K562 (cell line): ENCODE data around the gene ARID3A. TPM values are rescaled to one million over a fixed set of nuclear protein-coding genes. Genes with fewer than 3 reads are reported as not detected.

ENCODE experiments used
- ATAC-seq: fragments of 200-7000 bp; cut with Tn5 transposase; 3 replicates; pipeline ENCODE4 v1.9.1; 2020; ENCODE audit warnings: moderate library complexity
- BruUV-seq: library from RNA; stranded (reverse); fragments of 400-500 nt; replicated peaks from 2 replicates; lab custom pipeline; 2021; lab: Mats Ljungman, UMichigan
- CTCF ChIA-PET: fragments of 300-600 bp; formaldehyde crosslinking; extraction: SDS; loops from one replicate; lab custom pipeline; 2021; ENCODE audit warnings: low intra/inter-chr PET ratio; lab: Yijun Ruan, JAX
- POLR2A ChIA-PET: fragments of 300-600, 350-650 bp; sonication (Branson Sonifier 250); formaldehyde crosslinking; extraction: SDS; loops from one replicate; lab custom pipeline; 2021; ENCODE audit warnings: antibody characterized with exemption, inconsistent platforms; lab: Yijun Ruan, JAX
- DNase-seq, 4 experiments: peaks; one replicate each; pipeline versions ENCODE4 v3.0.0 to v3.0.0-alpha.2; 2011 to 2018; ENCODE audit warnings: low spot score in 3 of 4, mixed read lengths in 3 of 4; ENCODE audit errors: extremely low read depth in 1 of 4
- FAIRE-seq: peaks from 2 replicates; lab custom pipeline; 2011; peaks lifted over from hg19 to GRCh38; lab: Jason Lieb, UNC
- H2AFZ ChIP-seq: 2 replicates; pipeline ENCODE4 v1.6.0; 2011; ENCODE audit warnings: low read depth, low read length, control low read depth, inconsistent platforms
- H3K27ac ChIP-seq: fragments of 200-600 bp; 3 replicates; pipeline ENCODE4 v1.8.0; 2011; ENCODE audit warnings: low read depth, mild to moderate bottlenecking, control low read depth, inconsistent platforms, low read length, moderate library complexity, mixed read lengths; ENCODE audit errors: extremely low read depth
- H3K27me3 ChIP-seq, 2 experiments: fragments of 300-600 bp in 1 of 2; 2 replicates in 1 of 2; 3 replicates in 1 of 2; pipeline versions ENCODE4 v1.6.0 to v1.8.0; 2011; ENCODE audit warnings: inconsistent platforms in 2 of 2, low read length in 2 of 2, mild to moderate bottlenecking in 1 of 2, mixed read lengths in 1 of 2, moderate library complexity in 1 of 2; ENCODE audit not compliant: control insufficient read depth in 2 of 2, insufficient read depth in 2 of 2
- H3K36me3 ChIP-seq: fragments of 300-600 bp; 3 replicates; pipeline ENCODE4 v1.8.0; 2011; ENCODE audit warnings: mild to moderate bottlenecking, low read length, inconsistent platforms; ENCODE audit not compliant: control insufficient read depth, insufficient read depth
- H3K4me1 ChIP-seq, 2 experiments: fragments of 200-600 bp in 1 of 2; replicated peaks in 1 of 2; 2 replicates in 1 of 2; 3 replicates in 1 of 2; pipeline versions ENCODE4 v1.5.1 to v1.8.0; 2011; ENCODE audit warnings: inconsistent platforms in 2 of 2, low read length in 2 of 2, mild to moderate bottlenecking in 1 of 2, mixed read lengths in 1 of 2, moderate library complexity in 1 of 2; ENCODE audit not compliant: control insufficient read depth in 2 of 2, insufficient read depth in 2 of 2
- H3K4me2 ChIP-seq: 2 replicates; pipeline ENCODE4 v1.6.1; 2011; ENCODE audit warnings: low read length, control low read depth, inconsistent platforms, mixed read lengths; ENCODE audit not compliant: insufficient read depth
- H3K4me3 ChIP-seq: fragments of 200-600 bp; sonication (generic), shearing (Covaris generic); 2 replicates; pipeline ENCODE4 v1.5.1; 2016; ENCODE audit warnings: control low read depth, inconsistent platforms
- H3K79me2 ChIP-seq: fragments of 200-600 bp; 3 replicates; pipeline ENCODE4 v1.8.0; 2011; ENCODE audit warnings: low read length, inconsistent platforms; ENCODE audit not compliant: control insufficient read depth, insufficient read depth
- H3K9ac ChIP-seq, 2 experiments: 2 replicates each; pipeline versions ENCODE4 v1.6.0 to v1.6.1; 2011; ENCODE audit warnings: low read depth in 2 of 2, low read length in 2 of 2, control low read depth in 1 of 2, inconsistent platforms in 1 of 2, mild to moderate bottlenecking in 1 of 2, mixed read lengths in 1 of 2; ENCODE audit not compliant: insufficient read depth in 1 of 2
- H3K9me1 ChIP-seq: one replicate; pipeline ENCODE4 v1.6.0; 2011; ENCODE audit warnings: inconsistent platforms, mild to moderate bottlenecking, low read length, moderate library complexity; ENCODE audit not compliant: control insufficient read depth, insufficient read depth
- H3K9me3 ChIP-seq: replicated peaks from 2 replicates; pipeline ENCODE4 v1.5.1; 2011; ENCODE audit warnings: low read depth, low read length, inconsistent platforms; ENCODE audit not compliant: control insufficient read depth, insufficient read depth
- H4K20me1 ChIP-seq: replicated peaks from 2 replicates; pipeline ENCODE4 v1.6.1; 2011; ENCODE audit warnings: low read length, inconsistent platforms, mixed read lengths; ENCODE audit not compliant: control insufficient read depth, insufficient read depth
- LEF1 ChIP-seq: fragments of 450-650 bp; IDR thresholded peaks from 2 replicates; pipeline ENCODE4 v1.6.1; 2016; ENCODE audit warnings: mild to moderate bottlenecking
- MCM5 ChIP-seq: fragments of 450-650 bp; IDR thresholded peaks from 2 replicates; pipeline ENCODE4 v1.6.1; 2016; ENCODE audit warnings: low read depth
- MNT ChIP-seq, 2 experiments: fragments of 450-650 bp; conservative IDR thresholded peaks; 2 replicates each; pipeline ENCODE4 v1.6.1; 2017; ENCODE audit warnings: mild to moderate bottlenecking in 2 of 2, moderate library complexity in 2 of 2
- PTBP1 ChIP-seq: fragments of 200-400 bp; formaldehyde crosslinking; IDR thresholded peaks from 2 replicates; pipeline ENCODE4 v1.6.1; 2017; ENCODE audit warnings: low read depth, low read length
- RBM25 ChIP-seq: fragments of 200-400 bp; formaldehyde crosslinking; IDR thresholded peaks from 2 replicates; pipeline ENCODE4 v1.6.1; 2018; ENCODE audit warnings: low read length, low read depth, moderate library complexity; ENCODE audit not compliant: severe bottlenecking
- ZNF77 ChIP-seq: fragments of 250-450 bp; sonication (Bioruptor Pico); IDR thresholded peaks from 2 replicates; pipeline ENCODE4 v1.5.0; 2020
- WGBS: fragments of 100-300 bp; shearing (Covaris generic); methylation state at CpG from one replicate; pipeline ENCODE4 v1.1.6; 2016; ENCODE audit warnings: low coverage, mixed read lengths; ENCODE audit not compliant: insufficient coverage; ENCODE audit errors: missing lambda C conversion rate; 5-methylcytosine and 5-hydroxymethylcytosine counted together
- in situ Hi-C: fragments of 300-500 bp; cut with MboI; formaldehyde crosslinking; loops from 4 replicates; pipeline ENCODE4 v1.15.0; 2018; ENCODE audit warnings: inconsistent platforms, mixed read lengths
- intact Hi-C: fragments of 100-400 bp; cut with micrococcal nuclease; formaldehyde crosslinking; loops from 2 replicates; pipeline ENCODE4 v1.14.2; 2022
- polyA plus RNA-seq, 8 experiments: library from polyadenylated mRNA; depleted of rRNA in 4 of 8; stranded (reverse) in 5 of 8; unstranded in 3 of 8; fragments of >200 nt; fragmentation: Nextera tagmentation in 2 of 8; fragmentation: Illumina TruSeq in 1 of 8; extraction: Ambion mirVana in 2 of 8; extraction: Trizol in 1 of 8; gene quantifications; 2 replicates each; pipeline versions ENCODE4 v1.2.1 to v1.2.3, GENCODE V29; 2011 to 2014; ENCODE audit warnings: inconsistent platforms in 1 of 8, missing spikeins in 1 of 8
- total RNA-seq, 7 experiments: library from RNA; depleted of rRNA in 6 of 7; stranded (reverse); fragments of >200 nt in 6 of 7; fragmentation: Illumina TruSeq in 2 of 7; extraction: Trizol in 2 of 7; gene quantifications; 2 replicates each; pipeline versions ENCODE4 v1.2.1 to v1.2.3, GENCODE V29; 2011 to 2021; ENCODE audit warnings: low replicate concordance in 1 of 7
- TF ChIP-seq, protein P1 (sequence below): IDR thresholded peaks from 2 replicates; pipeline ENCODE4 v1.6.1; 2012; ENCODE audit warnings: low read depth, low read length, improper control_type of control experiment, borderline replicate concordance
- TF ChIP-seq, protein P2 (sequence below), 2 experiments: fragments of 450-650 bp in 1 of 2; sonication (generic) in 1 of 2; formaldehyde crosslinking in 1 of 2; IDR thresholded peaks in 1 of 2; conservative IDR thresholded peaks in 1 of 2; 2 replicates each; pipeline versions ENCODE4 v1.6.1 to v1.8.1; 2016 to 2023; ENCODE audit warnings: mild to moderate bottlenecking in 2 of 2, moderate library complexity in 2 of 2, inconsistent platforms in 1 of 2, missing genetic modification reagents in 1 of 2

Gene ARID3A
- total and polyA plus RNA-seq, 9 of the 15 experiments (the other 6 are each of a cell fraction or from before 2014, with no cell fraction given), result 1.4 to 118 (median 31.2) TPM

DNA sequence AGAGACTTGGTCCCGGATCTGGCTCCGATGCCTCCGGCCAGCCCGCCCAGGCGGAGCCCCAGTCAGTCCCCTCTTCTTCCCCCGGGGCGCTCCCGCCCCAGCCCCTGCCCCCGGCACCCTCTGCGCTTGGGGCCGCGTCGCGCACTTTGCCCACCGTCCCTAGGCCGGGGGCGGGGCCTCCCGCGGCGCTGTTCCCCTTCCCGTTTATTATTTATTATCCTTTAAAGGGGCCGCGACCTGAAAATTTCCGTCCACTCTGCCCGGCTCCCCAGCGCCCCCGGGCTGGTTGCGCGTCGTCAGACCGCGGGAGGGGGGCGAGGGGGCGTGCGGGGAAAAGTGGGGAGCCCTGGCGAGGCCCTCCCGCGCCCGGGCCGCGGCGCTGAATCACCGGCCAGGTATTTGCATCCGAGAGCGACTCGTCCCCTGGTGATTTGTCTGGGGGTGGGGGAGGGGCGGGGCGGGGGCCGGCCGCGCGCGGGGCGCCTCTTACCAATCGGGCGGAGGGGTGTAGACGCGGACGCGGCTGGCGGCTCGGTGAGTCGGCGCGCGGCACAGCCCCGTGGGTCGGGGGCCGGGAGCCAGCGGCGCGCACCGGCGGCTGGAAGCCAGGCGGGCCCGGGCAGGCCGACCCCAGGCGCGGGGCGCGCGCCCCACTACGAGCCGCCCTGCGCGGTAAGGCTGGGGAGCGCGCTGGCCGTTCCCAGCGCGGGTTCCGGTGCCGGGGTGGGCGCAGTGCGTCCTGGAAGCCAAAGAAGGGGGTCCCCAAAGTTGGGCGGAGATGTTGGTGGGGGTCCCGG lies at the start of gene ARID3A (continued):
- TF ChIP-seq MNT (conservative IDR thresholded peaks at IDR 0.05), result peak; percentile 16 to 74; a peak in 2 of 4 replicates
- TF ChIP-seq RBM25, result peak; percentile 82

DNA sequence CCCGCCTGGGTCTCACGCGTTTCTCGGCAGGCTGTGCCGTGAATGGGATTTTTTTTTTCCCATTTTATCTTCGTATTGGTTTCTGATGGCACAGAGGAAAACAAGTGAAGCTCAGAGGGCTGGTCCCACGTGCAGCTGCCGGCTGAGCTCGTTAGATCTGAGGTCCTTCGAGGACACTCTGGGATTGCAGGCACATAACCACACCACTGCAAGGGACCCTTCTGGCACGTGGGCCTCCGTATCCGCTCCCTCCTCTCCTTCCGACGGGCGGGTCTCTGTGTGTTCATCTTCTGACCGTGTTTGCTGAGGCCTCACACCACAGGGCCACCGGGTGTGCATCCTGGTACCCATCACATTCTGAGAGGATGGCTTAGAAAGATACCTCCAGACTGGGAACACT lies 49.7 kb upstream of the ARID3A start:
- in situ Hi-C loops (no loop called here), intact Hi-C loops (no loop called here)
- no peak for FAIRE-seq
- H3K79me2 ChIP-seq, result no peaks in the 10 kb centered on the region
- no peaks in the 10 kb centered on the region; the same call in none of the 2 replicates for H4K20me1 ChIP-seq
- BruUV-seq, result no TSS peak
- CTCF ChIA-PET, result no interaction called here
- POLR2A ChIA-PET, result interaction anchor here (0.6 kb wide), 2 partner anchors 19 to 87 kb away, joined by 3 to 4 read pairs; no protein-coding TSS in a partner anchor
- no peaks in the 10 kb centered on the region for H3K9me3 ChIP-seq
- H2AFZ ChIP-seq, result no peak overlapping the region
- WGBS, result 84% methylated on average over 18 of the region's 18 CpGs
- H3K9me1 ChIP-seq, result no peaks in the 10 kb centered on the region
- no peak overlapping the region for H3K4me2 ChIP-seq
- no peak for DNase-seq
- H3K4me3 ChIP-seq, result no peak overlapping the region
- H3K27ac ChIP-seq, result no peak overlapping the region
- no peak for ATAC-seq
- peaks cover 10 to 49% of the 10 kb centered on the region in 2 experiments for H3K4me1 ChIP-seq
- H3K9ac ChIP-seq, result no peak overlapping the region
- H3K27me3 ChIP-seq, result no peaks in the 10 kb centered on the region
- peaks cover 53% of the 10 kb centered on the region; the same call in 2 of the 3 replicates for H3K36me3 ChIP-seq
- no peak for TF ChIP-seq LEF1
- no peak for TF ChIP-seq MCM5
- TF ChIP-seq PTBP1, result no peak
- TF ChIP-seq, protein P1, sequence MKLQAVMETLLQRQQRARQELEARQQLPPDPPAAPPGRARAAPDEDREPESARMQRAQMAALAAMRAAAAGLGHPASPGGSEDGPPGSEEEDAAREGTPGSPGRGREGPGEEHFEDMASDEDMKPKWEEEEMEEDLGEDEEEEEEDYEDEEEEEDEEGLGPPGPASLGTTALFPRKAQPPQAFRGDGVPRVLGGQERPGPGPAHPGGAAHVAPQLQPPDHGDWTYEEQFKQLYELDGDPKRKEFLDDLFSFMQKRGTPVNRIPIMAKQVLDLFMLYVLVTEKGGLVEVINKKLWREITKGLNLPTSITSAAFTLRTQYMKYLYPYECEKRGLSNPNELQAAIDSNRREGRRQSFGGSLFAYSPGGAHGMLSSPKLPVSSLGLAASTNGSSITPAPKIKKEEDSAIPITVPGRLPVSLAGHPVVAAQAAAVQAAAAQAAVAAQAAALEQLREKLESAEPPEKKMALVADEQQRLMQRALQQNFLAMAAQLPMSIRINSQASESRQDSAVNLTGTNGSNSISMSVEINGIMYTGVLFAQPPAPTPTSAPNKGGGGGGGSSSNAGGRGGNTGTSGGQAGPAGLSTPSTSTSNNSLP, result no peak
- TF ChIP-seq, protein P2, sequence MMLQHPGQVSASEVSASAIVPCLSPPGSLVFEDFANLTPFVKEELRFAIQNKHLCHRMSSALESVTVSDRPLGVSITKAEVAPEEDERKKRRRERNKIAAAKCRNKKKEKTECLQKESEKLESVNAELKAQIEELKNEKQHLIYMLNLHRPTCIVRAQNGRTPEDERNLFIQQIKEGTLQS (IDR thresholded peaks at IDR 0.05), result no peak
- TF ChIP-seq, protein P2 (CRISPR knock-in tag; conservative IDR thresholded peaks at IDR 0.05), result no peak
- TF ChIP-seq ZNF77 (CRISPR knock-in tag), result no peak
